ELF-1 (cell line): ENCODE measurements around the gene TMEM163.
"Not testable (repeated sequence)": the region's sequence is repeated elsewhere in the genome, so short reads cannot be mapped to it uniquely, and the experiment has no call there.

ENCODE experiments used
- DNase-seq: peaks from one replicate; pipeline ENCODE4 v3.0.0-alpha.2; 2016; ENCODE audit warnings: low read depth, low spot score

The TMEM163 gene

GRCh38 chr2:134581877-134582546, 136.8 kb downstream of the TMEM163 start:
- DNase-seq: no peak

GRCh38 chr2:134578316-134578715, 140.5 kb downstream of the TMEM163 start:
- DNase-seq: no peak

GRCh38 chr2:134576478-134576877, 142.3 kb downstream of the TMEM163 start:
- peak; percentile 1 for DNase-seq

GRCh38 chr2:134575888-134576287, 142.9 kb downstream of the TMEM163 start:
- no peak for DNase-seq

- no peak for DNase-seq
These were observed 144.0 kb downstream of the TMEM163 start for GRCh38 chr2:134574611-134575330.

- DNase-seq: no peak
These were observed 145.1 kb downstream of the TMEM163 start for GRCh38 chr2:134573724-134574123.

- no peak for DNase-seq
These were observed 145.8 kb downstream of the TMEM163 start for GRCh38 chr2:134573085-134573370.

- DNase-seq: no peak
These were observed 146.3 kb downstream of the TMEM163 start for GRCh38 chr2:134572314-134573084.

- DNase-seq: no peak
These were observed 148.1 kb downstream of the TMEM163 start for GRCh38 chr2:134570676-134571075.

GRCh38 chr2:134568413-134568812, 150.4 kb downstream of the TMEM163 start:
- DNase-seq: no peak

- no peak for DNase-seq
These were observed 151.1 kb downstream of the TMEM163 start for GRCh38 chr2:134567666-134568065.

GRCh38 chr2:134564955-134565354, 153.8 kb downstream of the TMEM163 start:
- DNase-seq: not testable (repeated sequence)

GRCh38 chr2:134564549-134564948, 154.3 kb downstream of the TMEM163 start:
- no peak for DNase-seq

- DNase-seq: no peak
These were observed 160.5 kb downstream of the TMEM163 start for GRCh38 chr2:134558208-134558830.

GRCh38 chr2:134555411-134555810, 163.4 kb downstream of the TMEM163 start:
- DNase-seq: no peak

GRCh38 chr2:134553657-134554056, 165.1 kb downstream of the TMEM163 start:
- no peak for DNase-seq

GRCh38 chr2:134550566-134551164, 168.1 kb downstream of the TMEM163 start:
- no peak for DNase-seq

GRCh38 chr2:134549104-134549503, 169.7 kb downstream of the TMEM163 start:
- DNase-seq: no peak

- no peak for DNase-seq
These were observed 177.8 kb downstream of the TMEM163 start for GRCh38 chr2:134540990-134541389.

- no peak for DNase-seq
These were observed 178.8 kb downstream of the TMEM163 start for GRCh38 chr2:134539981-134540380.

GRCh38 chr2:134537702-134538101, 181.1 kb downstream of the TMEM163 start:
- DNase-seq: no peak

- DNase-seq: no peak
These were observed 181.7 kb downstream of the TMEM163 start for GRCh38 chr2:134537121-134537520.
